Middle frontal gyrus (tissue), 1 donor: ENCODE measurements around the gene STH.

Source experiments
- DNase-seq: peaks from one replicate; pipeline ENCODE4 v3.0.0-alpha.2; 2015; ENCODE audit warnings: low spot score; ENCODE audit errors: extremely low spot score

The STH gene

DNA sequence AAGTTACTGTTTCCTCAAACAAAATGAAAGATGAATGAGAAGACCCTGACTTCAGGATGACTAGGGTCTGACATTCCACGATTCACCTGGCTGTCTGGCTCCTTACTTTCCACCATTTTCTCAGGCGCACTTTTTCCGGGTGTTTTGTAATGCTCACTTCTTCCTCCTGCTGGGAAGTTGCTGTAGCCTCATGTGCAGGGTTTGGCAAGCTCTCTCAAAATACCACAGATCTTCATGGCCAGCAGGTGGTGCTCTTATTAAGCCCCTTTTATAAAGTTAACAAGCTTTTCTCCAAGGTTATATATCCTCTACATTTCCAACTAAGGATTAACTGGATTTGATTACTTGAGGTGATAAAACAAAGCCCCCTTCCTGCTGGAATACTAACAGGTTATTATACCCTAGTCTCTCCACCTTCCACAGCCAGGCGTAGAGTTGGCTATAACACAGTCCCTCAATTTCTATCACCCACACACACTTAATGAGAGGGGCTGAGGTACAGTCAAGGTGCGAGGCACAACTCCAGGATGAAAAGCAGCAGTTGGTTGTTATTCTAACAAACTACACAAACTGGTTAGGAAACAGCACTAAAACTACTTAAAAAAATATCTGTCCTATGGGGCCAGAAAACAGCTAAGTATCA is 45.4 kb downstream of the STH start:
- DNase-seq, result peak; percentile 74

DNA sequence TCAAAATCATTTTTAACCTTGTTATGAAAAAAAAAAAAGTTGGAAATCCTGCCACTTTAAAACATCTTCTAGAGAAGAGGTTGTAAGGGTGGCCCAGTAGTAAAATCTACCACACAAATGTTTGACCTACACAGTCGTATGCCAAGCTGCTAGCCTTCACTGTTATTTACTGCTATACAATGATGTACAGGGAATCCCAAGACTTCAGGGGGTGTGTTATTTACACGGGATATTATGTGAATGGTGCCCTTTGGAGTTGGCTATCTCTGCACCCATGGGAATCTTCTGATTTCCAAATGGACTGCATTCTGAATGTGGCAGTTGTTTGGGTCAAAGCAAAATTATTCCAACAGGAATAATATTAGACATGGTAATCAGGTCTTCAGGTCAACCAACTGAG is 45.9 kb downstream of the STH start:
- DNase-seq, result no peak

GRCh38 chr17:46045639-46046038 is 46.6 kb downstream of the STH start:
- no peak for DNase-seq

DNA sequence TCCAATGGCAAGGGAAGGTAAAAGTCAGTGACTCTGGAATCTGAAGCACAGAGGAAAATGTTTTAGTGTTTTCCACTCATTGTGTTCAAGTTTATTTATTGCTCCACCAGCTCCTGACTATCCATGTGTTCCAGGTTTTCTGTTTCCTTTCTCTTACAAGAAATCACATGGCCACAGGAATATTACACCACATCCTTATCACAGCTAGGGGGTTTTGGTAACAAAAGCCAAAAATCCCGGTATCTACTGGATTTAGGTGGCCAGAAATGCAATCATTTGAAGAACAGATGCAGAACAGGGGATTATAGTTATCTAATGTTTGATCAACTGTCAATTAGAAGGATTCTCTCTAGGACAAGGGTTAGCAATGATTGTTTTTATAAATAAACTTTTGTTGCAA is 47.9 kb downstream of the STH start:
- no peak for DNase-seq

- DNase-seq, result no peak
These were observed 48.3 kb downstream of the STH start for GRCh38 chr17:46047398-46047797.

DNA sequence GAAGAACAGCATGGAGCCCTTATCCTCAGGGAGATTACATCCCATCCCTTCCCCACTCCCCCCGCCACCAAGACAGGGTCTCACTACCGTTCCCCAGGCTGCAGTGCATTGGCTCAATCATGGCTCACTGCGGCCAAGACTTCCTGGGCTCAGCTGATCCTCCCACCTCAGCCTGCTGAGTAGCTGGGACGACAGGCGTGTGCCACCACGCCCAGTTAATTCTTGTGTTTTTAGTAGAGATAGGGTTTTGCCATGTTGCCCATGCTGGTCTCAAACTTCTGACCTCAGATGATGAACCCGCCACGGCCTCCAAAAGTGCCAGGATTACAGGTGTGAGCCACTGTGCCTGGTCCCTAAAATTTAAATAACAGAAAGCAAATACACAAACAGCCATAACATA is 48.8 kb downstream of the STH start:
- DNase-seq, result no peak
